ENCODE results near the gene FNDC3A. TPM values are rescaled to one million over a fixed set of nuclear protein-coding genes. Genes with fewer than 3 reads are reported as not detected.

FNDC3A gene
- total and polyA plus RNA-seq, 4 donors = 25.2 to 89.5 (median 32.1) TPM

DNA sequence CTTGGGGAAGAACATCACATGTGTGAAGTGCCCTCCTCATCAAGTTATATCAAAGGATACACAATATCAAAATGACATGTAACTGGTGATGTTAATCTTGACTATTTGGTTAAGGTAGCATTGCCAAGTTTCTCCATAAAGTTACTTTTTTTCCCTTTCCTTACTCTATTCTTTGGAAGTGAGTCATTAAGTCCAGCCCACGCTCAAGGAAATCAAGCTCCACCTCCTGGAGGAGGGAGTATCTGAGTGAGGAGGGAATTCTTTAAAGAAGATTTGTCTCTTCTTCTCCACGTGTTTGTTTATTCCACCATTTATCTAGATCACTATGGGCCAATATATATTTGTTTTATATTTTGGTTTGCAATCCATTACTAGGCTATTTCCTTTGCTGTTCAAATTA lies 33.6 kb upstream of the FNDC3A start:
- Histone ChIP-seq H3K36me3 (ENCODE audit: control insufficient read depth in 4 of 4, insufficient read depth in 3 of 4, low read depth in 1 of 4, low read length in 3 of 4) (no peaks in the 10 kb centered on the region), H3K27ac (ENCODE audit: low read depth in 1 of 2, low read length in 2 of 2) (no peak overlapping the region), H3K9me3 (ENCODE audit: control insufficient read depth in 4 of 4, low read length in 3 of 4) (no peaks in the 10 kb centered on the region), H3K4me3 (ENCODE audit: low read depth in 1 of 3, low read length in 3 of 3) (no peak overlapping the region), H3K27me3 (ENCODE audit: control insufficient read depth in 4 of 4, insufficient read depth in 4 of 4, low read length in 3 of 4) (no peaks in the 10 kb centered on the region), H3K4me1 (ENCODE audit: control insufficient read depth in 4 of 4, insufficient read depth in 4 of 4, low read length in 3 of 4) (no peaks in the 10 kb centered on the region), H3K9ac (ENCODE audit: low read depth in 1 of 2, low read length in 2 of 2) (no peak overlapping the region)
- 71% methylated on average over 2 of the region's 2 CpGs for WGBS
- DNase-seq (ENCODE audit: low spot score) = no peak
- TF ChIP-seq, protein P1, sequence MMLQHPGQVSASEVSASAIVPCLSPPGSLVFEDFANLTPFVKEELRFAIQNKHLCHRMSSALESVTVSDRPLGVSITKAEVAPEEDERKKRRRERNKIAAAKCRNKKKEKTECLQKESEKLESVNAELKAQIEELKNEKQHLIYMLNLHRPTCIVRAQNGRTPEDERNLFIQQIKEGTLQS (IDR thresholded peaks at IDR 0.05) = no peak
- TF ChIP-seq, protein P2, sequence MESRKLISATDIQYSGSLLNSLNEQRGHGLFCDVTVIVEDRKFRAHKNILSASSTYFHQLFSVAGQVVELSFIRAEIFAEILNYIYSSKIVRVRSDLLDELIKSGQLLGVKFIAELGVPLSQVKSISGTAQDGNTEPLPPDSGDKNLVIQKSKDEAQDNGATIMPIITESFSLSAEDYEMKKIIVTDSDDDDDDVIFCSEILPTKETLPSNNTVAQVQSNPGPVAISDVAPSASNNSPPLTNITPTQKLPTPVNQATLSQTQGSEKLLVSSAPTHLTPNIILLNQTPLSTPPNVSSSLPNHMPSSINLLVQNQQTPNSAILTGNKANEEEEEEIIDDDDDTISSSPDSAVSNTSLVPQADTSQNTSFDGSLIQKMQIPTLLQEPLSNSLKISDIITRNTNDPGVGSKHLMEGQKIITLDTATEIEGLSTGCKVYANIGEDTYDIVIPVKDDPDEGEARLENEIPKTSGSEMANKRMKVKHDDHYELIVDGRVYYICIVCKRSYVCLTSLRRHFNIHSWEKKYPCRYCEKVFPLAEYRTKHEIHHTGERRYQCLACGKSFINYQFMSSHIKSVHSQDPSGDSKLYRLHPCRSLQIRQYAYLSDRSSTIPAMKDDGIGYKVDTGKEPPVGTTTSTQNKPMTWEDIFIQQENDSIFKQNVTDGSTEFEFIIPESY (IDR thresholded peaks at IDR 0.05) = no peak
- TF ChIP-seq RAD21 (IDR thresholded peaks at IDR 0.05) (no peak), GABPA (IDR thresholded peaks at IDR 0.05 in 1 of 2, conservative IDR thresholded peaks at IDR 0.05 in 1 of 2) (no peak), HNF4G (IDR thresholded peaks at IDR 0.05) (no peak), RXRA (IDR thresholded peaks at IDR 0.05) (no peak), NR2F2 (IDR thresholded peaks at IDR 0.05) (no peak), HNF4A (conservative IDR thresholded peaks at IDR 0.05) (no peak), SP1 (IDR thresholded peaks at IDR 0.05) (no peak)
- TF ChIP-seq, protein P3, sequence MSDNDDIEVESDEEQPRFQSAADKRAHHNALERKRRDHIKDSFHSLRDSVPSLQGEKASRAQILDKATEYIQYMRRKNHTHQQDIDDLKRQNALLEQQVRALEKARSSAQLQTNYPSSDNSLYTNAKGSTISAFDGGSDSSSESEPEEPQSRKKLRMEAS (IDR thresholded peaks at IDR 0.05) = no peak

DNA sequence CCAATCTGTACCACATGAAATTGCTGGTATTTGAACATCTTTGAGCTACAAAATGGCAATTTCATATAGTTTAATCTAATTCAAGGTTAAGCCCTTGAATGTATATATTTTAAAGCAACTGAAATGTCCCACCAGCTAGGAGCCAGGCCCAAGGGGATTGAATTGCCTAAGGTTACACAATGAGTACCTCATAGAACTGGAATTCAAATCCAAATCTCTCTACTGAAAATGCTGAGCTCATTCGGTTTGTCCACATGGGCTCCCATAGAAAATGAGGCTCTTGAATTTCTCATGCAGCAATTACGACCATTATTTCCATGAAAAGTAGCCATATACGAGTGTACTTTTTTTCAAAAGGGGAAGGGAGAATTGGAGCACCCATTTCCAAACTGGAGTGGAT lies 31.5 kb upstream of the FNDC3A start:
- 95% methylated on average over 3 of the region's 3 CpGs for WGBS
- H3K36me3 ChIP-seq (ENCODE audit: control insufficient read depth in 4 of 4, insufficient read depth in 3 of 4, low read depth in 1 of 4, low read length in 3 of 4) = no peaks in the 10 kb centered on the region
- H3K9me3 ChIP-seq (ENCODE audit: control insufficient read depth in 4 of 4, low read length in 3 of 4) = no peaks in the 10 kb centered on the region

More for the DNA sequence above, 31.5 kb upstream of the FNDC3A start:
- Histone ChIP-seq H3K9ac (ENCODE audit: low read depth in 1 of 2, low read length in 2 of 2) (no peak overlapping the region), H3K4me3 (ENCODE audit: low read depth in 1 of 3, low read length in 3 of 3) (no peak overlapping the region), H3K27ac (ENCODE audit: low read depth in 1 of 2, low read length in 2 of 2) (no peak overlapping the region), H3K4me1 (ENCODE audit: control insufficient read depth in 4 of 4, insufficient read depth in 4 of 4, low read length in 3 of 4) (no peaks in the 10 kb centered on the region), H3K27me3 (ENCODE audit: control insufficient read depth in 4 of 4, insufficient read depth in 4 of 4, low read length in 3 of 4) (no peaks in the 10 kb centered on the region)
- TF ChIP-seq HNF4G (IDR thresholded peaks at IDR 0.05) (no peak), YY1 (IDR thresholded peaks at IDR 0.05) (no peak), RAD21 (IDR thresholded peaks at IDR 0.05) (no peak), EGR1 (IDR thresholded peaks at IDR 0.05; ENCODE audit: low read depth in 2 of 2) (no peak), FOXA1 (IDR thresholded peaks at IDR 0.05) (no peak), RXRA (IDR thresholded peaks at IDR 0.05) (no peak), GABPA (IDR thresholded peaks at IDR 0.05 in 1 of 2, conservative IDR thresholded peaks at IDR 0.05 in 1 of 2) (no peak), TAF1 (conservative IDR thresholded peaks at IDR 0.05) (no peak), HNF4A (conservative IDR thresholded peaks at IDR 0.05) (no peak)
- TF ChIP-seq, protein P2 (IDR thresholded peaks at IDR 0.05) = no peak
- TF ChIP-seq, protein P4, sequence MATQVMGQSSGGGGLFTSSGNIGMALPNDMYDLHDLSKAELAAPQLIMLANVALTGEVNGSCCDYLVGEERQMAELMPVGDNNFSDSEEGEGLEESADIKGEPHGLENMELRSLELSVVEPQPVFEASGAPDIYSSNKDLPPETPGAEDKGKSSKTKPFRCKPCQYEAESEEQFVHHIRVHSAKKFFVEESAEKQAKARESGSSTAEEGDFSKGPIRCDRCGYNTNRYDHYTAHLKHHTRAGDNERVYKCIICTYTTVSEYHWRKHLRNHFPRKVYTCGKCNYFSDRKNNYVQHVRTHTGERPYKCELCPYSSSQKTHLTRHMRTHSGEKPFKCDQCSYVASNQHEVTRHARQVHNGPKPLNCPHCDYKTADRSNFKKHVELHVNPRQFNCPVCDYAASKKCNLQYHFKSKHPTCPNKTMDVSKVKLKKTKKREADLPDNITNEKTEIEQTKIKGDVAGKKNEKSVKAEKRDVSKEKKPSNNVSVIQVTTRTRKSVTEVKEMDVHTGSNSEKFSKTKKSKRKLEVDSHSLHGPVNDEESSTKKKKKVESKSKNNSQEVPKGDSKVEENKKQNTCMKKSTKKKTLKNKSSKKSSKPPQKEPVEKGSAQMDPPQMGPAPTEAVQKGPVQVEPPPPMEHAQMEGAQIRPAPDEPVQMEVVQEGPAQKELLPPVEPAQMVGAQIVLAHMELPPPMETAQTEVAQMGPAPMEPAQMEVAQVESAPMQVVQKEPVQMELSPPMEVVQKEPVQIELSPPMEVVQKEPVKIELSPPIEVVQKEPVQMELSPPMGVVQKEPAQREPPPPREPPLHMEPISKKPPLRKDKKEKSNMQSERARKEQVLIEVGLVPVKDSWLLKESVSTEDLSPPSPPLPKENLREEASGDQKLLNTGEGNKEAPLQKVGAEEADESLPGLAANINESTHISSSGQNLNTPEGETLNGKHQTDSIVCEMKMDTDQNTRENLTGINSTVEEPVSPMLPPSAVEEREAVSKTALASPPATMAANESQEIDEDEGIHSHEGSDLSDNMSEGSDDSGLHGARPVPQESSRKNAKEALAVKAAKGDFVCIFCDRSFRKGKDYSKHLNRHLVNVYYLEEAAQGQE (IDR thresholded peaks at IDR 0.05) = no peak
- TF ChIP-seq, protein P1 (IDR thresholded peaks at IDR 0.05) = no peak
- DNase-seq (ENCODE audit: low spot score) = no peak
